Liver (tissue), 9 donors: ENCODE data around the gene ARRDC1. TPM values are rescaled to one million over a fixed set of nuclear protein-coding genes. Genes with fewer than 3 reads are reported as not detected.
"Not testable (repeated sequence)": the region's sequence is repeated elsewhere in the genome, so short reads cannot be mapped to it uniquely, and the experiment has no call there.

Experiments used
- DNase-seq: peaks from one replicate; pipeline ENCODE4 v3.0.0-alpha.2; 2017; ENCODE audit warnings: low spot score
- H3K27ac ChIP-seq, 2 donors: one replicate each; pipeline ENCODE4 v1.7.0; 2013; ENCODE audit warnings: inconsistent platforms in 2 of 2, low read length in 2 of 2, control low read depth in 1 of 2, low read depth in 1 of 2, mild to moderate bottlenecking in 1 of 2
- H3K27me3 ChIP-seq, 4 donors: one replicate each; pipeline versions ENCODE4 v1.6.1 to v1.7.0; 2013; ENCODE audit warnings: low read length in 3 of 4, inconsistent platforms in 1 of 4, mild to moderate bottlenecking in 1 of 4, moderate library complexity in 1 of 4; ENCODE audit not compliant: control insufficient read depth in 4 of 4, insufficient read depth in 4 of 4
- H3K36me3 ChIP-seq, 4 donors: one replicate each; pipeline versions ENCODE4 v1.6.1 to v1.7.0; 2013; ENCODE audit warnings: low read length in 3 of 4, mild to moderate bottlenecking in 3 of 4, low read depth in 1 of 4, moderate library complexity in 1 of 4; ENCODE audit not compliant: control insufficient read depth in 4 of 4, insufficient read depth in 3 of 4
- H3K4me1 ChIP-seq, 4 donors: one replicate each; pipeline versions ENCODE4 v1.6.1 to v1.7.0; 2013; ENCODE audit warnings: low read length in 3 of 4, mild to moderate bottlenecking in 3 of 4, moderate library complexity in 1 of 4; ENCODE audit not compliant: control insufficient read depth in 4 of 4, insufficient read depth in 4 of 4
- H3K4me3 ChIP-seq, 3 donors: one replicate each; pipeline versions ENCODE4 v1.6.1 to v1.7.0; 2013; ENCODE audit warnings: low read length in 3 of 3, control low read depth in 1 of 3, low read depth in 1 of 3, mild to moderate bottlenecking in 1 of 3
- H3K9ac ChIP-seq, 2 donors: one replicate each; pipeline ENCODE4 v1.7.0; 2013; ENCODE audit warnings: low read length in 2 of 2, mild to moderate bottlenecking in 2 of 2, moderate library complexity in 2 of 2, control low read depth in 1 of 2, low read depth in 1 of 2
- H3K9me3 ChIP-seq, 4 donors: one replicate each; pipeline versions ENCODE4 v1.6.1 to v1.7.0; 2013; ENCODE audit warnings: low read length in 3 of 4; ENCODE audit not compliant: control insufficient read depth in 4 of 4
- FOXA2 ChIP-seq: IDR thresholded peaks from 2 replicates; pipeline ENCODE4 v1.6.1; 2016; ENCODE audit warnings: antibody characterized with exemption
- HNF4A ChIP-seq, 2 donors: conservative IDR thresholded peaks; 2 replicates each; pipeline ENCODE4 v1.6.1; 2016; ENCODE audit warnings: antibody characterized with exemption in 2 of 2, mild to moderate bottlenecking in 2 of 2
- HNF4G ChIP-seq: IDR thresholded peaks from 2 replicates; pipeline ENCODE4 v1.6.1; 2016; ENCODE audit warnings: antibody characterized with exemption
- JUND ChIP-seq, 2 donors: IDR thresholded peaks; 2 replicates each; pipeline ENCODE4 v1.6.1; 2016; ENCODE audit warnings: antibody characterized with exemption in 2 of 2
- NR2F2 ChIP-seq: IDR thresholded peaks from 2 replicates; pipeline ENCODE4 v1.6.1; 2016; ENCODE audit warnings: antibody characterized with exemption
- RAD21 ChIP-seq, 2 donors: IDR thresholded peaks; 2 replicates each; pipeline ENCODE4 v1.6.1; 2016; ENCODE audit warnings: antibody characterized with exemption in 2 of 2, mild to moderate bottlenecking in 2 of 2
- RXRA ChIP-seq, 2 donors: IDR thresholded peaks; 2 replicates each; pipeline ENCODE4 v1.6.1; 2017 to 2018; ENCODE audit warnings: antibody characterized with exemption in 2 of 2, mild to moderate bottlenecking in 1 of 2
- SP1 ChIP-seq: IDR thresholded peaks from 2 replicates; pipeline ENCODE4 v1.6.1; 2018; ENCODE audit warnings: antibody characterized with exemption, mild to moderate bottlenecking
- TAF1 ChIP-seq: conservative IDR thresholded peaks from 2 replicates; pipeline ENCODE4 v1.6.1; 2016; ENCODE audit warnings: antibody characterized with exemption, mild to moderate bottlenecking
- YY1 ChIP-seq: IDR thresholded peaks from 2 replicates; pipeline ENCODE4 v1.6.1; 2016; ENCODE audit warnings: antibody characterized with exemption, mild to moderate bottlenecking
- whole genome bisulfite sequencing: extraction: QIAGEN DNeasy Blood & Tissue Kit; methylation state at CpG from one replicate; pipeline ENCODE4 v1.1.7; 2013; 5-methylcytosine and 5-hydroxymethylcytosine counted together
- polyA plus RNA-seq, 2 donors: library from polyadenylated mRNA; stranded (reverse) in 1 of 2; unstranded in 1 of 2; fragments of 200-250 nt in 1 of 2; fragments of >200 nt in 1 of 2; fragmentation: Nextera tagmentation in 1 of 2; extraction: Ambion mirVana in 1 of 2; gene quantifications; one replicate each; pipeline versions ENCODE4 v1.2.1 to v1.2.3, GENCODE V29; 2013 to 2015
- total RNA-seq, 2 donors: library from RNA; depleted of rRNA; stranded (reverse); fragments of >200 nt; gene quantifications; one replicate each; pipeline ENCODE4 v1.2.3, GENCODE V29; 2014
- TF ChIP-seq, protein P1 (sequence below): IDR thresholded peaks from 2 replicates; pipeline ENCODE4 v1.6.1; 2016; ENCODE audit warnings: antibody characterized with exemption, mild to moderate bottlenecking
- TF ChIP-seq, protein P2 (sequence below): IDR thresholded peaks from 2 replicates; pipeline ENCODE4 v1.6.1; 2016; ENCODE audit warnings: antibody characterized with exemption
- TF ChIP-seq, protein P3 (sequence below): IDR thresholded peaks from 2 replicates; pipeline ENCODE4 v1.6.1; 2016; ENCODE audit warnings: antibody characterized with exemption
- donor health status: healthy.
- donor health status: healthy.
- donor health status: healthy.
- donor health status: healthy.
- donor health status: healthy.

ARRDC1 gene
- total and polyA plus RNA-seq, 4 donors = 9.8 to 31.6 (median 23.4) TPM

DNA sequence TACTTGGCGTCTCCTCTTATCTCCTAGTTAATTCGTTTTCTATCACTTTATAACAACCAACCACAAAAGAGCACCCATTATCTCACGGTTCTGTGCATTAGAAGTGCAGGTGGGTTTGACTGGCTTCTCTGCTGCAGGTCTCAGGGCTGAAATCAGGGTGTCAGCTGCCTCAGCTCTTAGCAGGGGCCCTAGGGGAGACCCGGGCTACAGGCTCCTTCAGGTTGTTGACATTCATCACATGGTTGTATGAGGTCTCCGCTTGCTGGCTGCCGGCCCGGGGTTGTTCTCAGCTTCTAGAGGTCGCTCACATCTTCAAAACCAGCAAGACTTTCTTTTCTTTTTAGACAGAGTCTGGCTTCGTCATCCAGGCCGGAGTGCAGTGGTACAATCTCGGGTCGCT lies 12.3 kb upstream of the ARRDC1 start:
- WGBS = 76% methylated on average over 12 of the region's 12 CpGs
- Histone ChIP-seq H3K27me3 (no peaks in the 10 kb centered on the region), H3K27ac (no peak overlapping the region), H3K9ac (peak overlapping the region in 1 of 2 donors; percentile 22), H3K4me1 (peaks cover 5 to 30% (median 22%) of the 10 kb centered on the region in 4 donors), H3K36me3 (peaks cover 0 to 3% (median 0%) of the 10 kb centered on the region in 4 donors), H3K9me3 (no peaks in the 10 kb centered on the region), H3K4me3 (no peak overlapping the region)
- no peak for TF ChIP-seq JUND (IDR thresholded peaks at IDR 0.05)
- DNase-seq = no peak

DNA sequence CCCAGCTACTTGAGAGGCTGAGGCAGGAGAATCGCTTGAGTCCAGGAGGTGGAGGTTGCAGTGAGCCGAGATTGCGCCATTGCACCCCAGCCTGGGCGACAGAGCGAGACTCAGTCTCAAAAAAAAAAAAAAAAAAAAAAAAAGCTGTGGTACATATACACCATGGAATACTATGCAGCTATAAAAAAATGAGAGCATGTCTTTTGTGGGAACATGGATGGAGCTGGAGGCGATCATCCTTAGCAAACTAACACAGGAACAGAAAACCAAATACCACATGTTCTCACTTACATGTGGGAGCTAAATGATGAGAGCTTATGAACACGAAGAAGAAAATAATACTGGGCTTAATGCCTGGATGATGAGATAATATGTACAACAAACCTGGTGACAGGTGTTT lies 8.9 kb upstream of the ARRDC1 start:
- 95% methylated on average over 7 of the region's 7 CpGs for WGBS
- H3K9ac ChIP-seq, H3K27me3 ChIP-seq: not testable (repeated sequence)

DNA sequence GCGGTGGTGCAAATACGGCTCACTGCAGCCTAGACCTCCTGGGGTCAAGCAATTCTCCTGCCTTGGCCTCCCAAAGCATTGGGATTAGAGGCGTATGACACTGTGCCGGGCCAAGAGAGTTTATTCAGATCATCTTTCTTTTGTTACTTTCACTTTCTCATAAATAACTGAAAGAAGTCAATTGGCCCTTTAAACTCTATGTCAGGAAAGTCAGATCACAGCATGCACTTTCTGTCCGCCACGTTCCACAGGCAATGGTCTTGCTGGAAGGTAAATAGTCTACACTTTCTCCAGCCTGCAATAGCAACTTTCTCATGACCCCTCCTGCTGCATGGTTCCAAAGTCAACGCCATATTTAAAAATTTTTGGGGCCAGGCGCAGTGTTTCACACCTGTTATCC lies 6.5 kb upstream of the ARRDC1 start:
- Histone ChIP-seq H3K9ac (no peak overlapping the region), H3K27me3 (no peaks in the 10 kb centered on the region), H3K36me3 (no peaks in the 10 kb centered on the region), H3K9me3 (no peaks in the 10 kb centered on the region), H3K4me3 (no peak overlapping the region), H3K4me1 (no peaks in the 10 kb centered on the region), H3K27ac (no peak overlapping the region)
- no peak for DNase-seq
- TF ChIP-seq, protein P1, sequence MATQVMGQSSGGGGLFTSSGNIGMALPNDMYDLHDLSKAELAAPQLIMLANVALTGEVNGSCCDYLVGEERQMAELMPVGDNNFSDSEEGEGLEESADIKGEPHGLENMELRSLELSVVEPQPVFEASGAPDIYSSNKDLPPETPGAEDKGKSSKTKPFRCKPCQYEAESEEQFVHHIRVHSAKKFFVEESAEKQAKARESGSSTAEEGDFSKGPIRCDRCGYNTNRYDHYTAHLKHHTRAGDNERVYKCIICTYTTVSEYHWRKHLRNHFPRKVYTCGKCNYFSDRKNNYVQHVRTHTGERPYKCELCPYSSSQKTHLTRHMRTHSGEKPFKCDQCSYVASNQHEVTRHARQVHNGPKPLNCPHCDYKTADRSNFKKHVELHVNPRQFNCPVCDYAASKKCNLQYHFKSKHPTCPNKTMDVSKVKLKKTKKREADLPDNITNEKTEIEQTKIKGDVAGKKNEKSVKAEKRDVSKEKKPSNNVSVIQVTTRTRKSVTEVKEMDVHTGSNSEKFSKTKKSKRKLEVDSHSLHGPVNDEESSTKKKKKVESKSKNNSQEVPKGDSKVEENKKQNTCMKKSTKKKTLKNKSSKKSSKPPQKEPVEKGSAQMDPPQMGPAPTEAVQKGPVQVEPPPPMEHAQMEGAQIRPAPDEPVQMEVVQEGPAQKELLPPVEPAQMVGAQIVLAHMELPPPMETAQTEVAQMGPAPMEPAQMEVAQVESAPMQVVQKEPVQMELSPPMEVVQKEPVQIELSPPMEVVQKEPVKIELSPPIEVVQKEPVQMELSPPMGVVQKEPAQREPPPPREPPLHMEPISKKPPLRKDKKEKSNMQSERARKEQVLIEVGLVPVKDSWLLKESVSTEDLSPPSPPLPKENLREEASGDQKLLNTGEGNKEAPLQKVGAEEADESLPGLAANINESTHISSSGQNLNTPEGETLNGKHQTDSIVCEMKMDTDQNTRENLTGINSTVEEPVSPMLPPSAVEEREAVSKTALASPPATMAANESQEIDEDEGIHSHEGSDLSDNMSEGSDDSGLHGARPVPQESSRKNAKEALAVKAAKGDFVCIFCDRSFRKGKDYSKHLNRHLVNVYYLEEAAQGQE = no peak
- TF ChIP-seq HNF4G (no peak), FOXA2 (no peak), YY1 (no peak)
- TF ChIP-seq, protein P2, sequence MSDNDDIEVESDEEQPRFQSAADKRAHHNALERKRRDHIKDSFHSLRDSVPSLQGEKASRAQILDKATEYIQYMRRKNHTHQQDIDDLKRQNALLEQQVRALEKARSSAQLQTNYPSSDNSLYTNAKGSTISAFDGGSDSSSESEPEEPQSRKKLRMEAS = no peak
- WGBS = 81% methylated on average over 8 of the region's 8 CpGs

More for the DNA sequence above, 8.9 kb upstream of the ARRDC1 start:
- H3K27ac ChIP-seq, H3K9me3 ChIP-seq, H3K4me3 ChIP-seq, DNase-seq, H3K36me3 ChIP-seq: not testable (repeated sequence)
- H3K4me1 ChIP-seq = peaks cover 0 to 10% (median 10%) of the 10 kb centered on the region in 4 donors

DNA sequence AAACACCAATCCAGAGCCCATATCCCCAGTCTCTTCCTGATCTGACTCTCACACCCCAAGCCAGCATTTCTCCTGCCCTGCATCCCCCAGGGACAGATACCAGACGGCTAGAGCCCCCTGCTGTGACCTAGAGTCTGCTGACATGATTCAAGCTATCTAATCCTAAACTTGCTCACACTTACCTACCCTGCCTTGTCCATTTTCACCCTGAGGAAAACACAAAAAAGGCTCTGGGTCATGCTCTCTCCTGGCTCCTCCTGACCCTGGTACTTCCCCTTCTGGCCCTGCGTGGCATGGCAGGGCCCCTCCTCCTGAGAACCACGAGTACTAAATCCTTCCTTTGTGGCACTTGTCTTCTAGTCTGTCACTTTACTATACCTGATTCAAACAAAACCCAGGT lies 2.8 kb upstream of the ARRDC1 start:
- Histone ChIP-seq H3K9me3 (no peaks in the 10 kb centered on the region), H3K4me1 (peaks cover 7 to 20% (median 17%) of the 10 kb centered on the region in 4 donors), H3K27me3 (no peaks in the 10 kb centered on the region), H3K9ac (no peak overlapping the region), H3K4me3 (no peak overlapping the region), H3K36me3 (no peaks in the 10 kb centered on the region), H3K27ac (no peak overlapping the region)
- DNase-seq = no peak
- WGBS = 27% methylated on average over 3 of the region's 3 CpGs
- TF ChIP-seq, protein P1 = no peak
- no peak for TF ChIP-seq JUND (IDR thresholded peaks at IDR 0.05)
- no peak for TF ChIP-seq RAD21 (IDR thresholded peaks at IDR 0.05)
- TF ChIP-seq TAF1 = no peak
- no peak for TF ChIP-seq RXRA (IDR thresholded peaks at IDR 0.05)
- TF ChIP-seq NR2F2 = no peak
- no peak for TF ChIP-seq SP1
- TF ChIP-seq, protein P3, sequence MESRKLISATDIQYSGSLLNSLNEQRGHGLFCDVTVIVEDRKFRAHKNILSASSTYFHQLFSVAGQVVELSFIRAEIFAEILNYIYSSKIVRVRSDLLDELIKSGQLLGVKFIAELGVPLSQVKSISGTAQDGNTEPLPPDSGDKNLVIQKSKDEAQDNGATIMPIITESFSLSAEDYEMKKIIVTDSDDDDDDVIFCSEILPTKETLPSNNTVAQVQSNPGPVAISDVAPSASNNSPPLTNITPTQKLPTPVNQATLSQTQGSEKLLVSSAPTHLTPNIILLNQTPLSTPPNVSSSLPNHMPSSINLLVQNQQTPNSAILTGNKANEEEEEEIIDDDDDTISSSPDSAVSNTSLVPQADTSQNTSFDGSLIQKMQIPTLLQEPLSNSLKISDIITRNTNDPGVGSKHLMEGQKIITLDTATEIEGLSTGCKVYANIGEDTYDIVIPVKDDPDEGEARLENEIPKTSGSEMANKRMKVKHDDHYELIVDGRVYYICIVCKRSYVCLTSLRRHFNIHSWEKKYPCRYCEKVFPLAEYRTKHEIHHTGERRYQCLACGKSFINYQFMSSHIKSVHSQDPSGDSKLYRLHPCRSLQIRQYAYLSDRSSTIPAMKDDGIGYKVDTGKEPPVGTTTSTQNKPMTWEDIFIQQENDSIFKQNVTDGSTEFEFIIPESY = no peak
- TF ChIP-seq HNF4A (conservative IDR thresholded peaks at IDR 0.05) = no peak
- no peak for TF ChIP-seq YY1
- TF ChIP-seq, protein P2 = no peak
- no peak for TF ChIP-seq HNF4G
- TF ChIP-seq FOXA2 = no peak
